ENCODE measurements around the gene SEMA4A.

- TF ChIP-seq POLR2A (IDR thresholded peaks at IDR 0.05) = no peak
- TF ChIP-seq, protein P1, sequence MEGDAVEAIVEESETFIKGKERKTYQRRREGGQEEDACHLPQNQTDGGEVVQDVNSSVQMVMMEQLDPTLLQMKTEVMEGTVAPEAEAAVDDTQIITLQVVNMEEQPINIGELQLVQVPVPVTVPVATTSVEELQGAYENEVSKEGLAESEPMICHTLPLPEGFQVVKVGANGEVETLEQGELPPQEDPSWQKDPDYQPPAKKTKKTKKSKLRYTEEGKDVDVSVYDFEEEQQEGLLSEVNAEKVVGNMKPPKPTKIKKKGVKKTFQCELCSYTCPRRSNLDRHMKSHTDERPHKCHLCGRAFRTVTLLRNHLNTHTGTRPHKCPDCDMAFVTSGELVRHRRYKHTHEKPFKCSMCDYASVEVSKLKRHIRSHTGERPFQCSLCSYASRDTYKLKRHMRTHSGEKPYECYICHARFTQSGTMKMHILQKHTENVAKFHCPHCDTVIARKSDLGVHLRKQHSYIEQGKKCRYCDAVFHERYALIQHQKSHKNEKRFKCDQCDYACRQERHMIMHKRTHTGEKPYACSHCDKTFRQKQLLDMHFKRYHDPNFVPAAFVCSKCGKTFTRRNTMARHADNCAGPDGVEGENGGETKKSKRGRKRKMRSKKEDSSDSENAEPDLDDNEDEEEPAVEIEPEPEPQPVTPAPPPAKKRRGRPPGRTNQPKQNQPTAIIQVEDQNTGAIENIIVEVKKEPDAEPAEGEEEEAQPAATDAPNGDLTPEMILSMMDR (IDR thresholded peaks at IDR 0.05) = no peak
These were observed 6.8 kb downstream of the SEMA4A start for GRCh38 chr1:156160000-156160742.
